Stimulated activated naive CD8-positive, alpha-beta T cell treated with anti-CD3 and anti-CD28 coated beads, Interleukin-15, amount 100 ng/mL, for 72 hours (primary cell): ENCODE data around the gene ASCL1.

ENCODE experiments used
- ATAC-seq: fragments of 150-1000 bp; cut with Tn5 transposase; 2 replicates; pipeline ENCODE4 v1.10.0; 2021; ENCODE audit warnings: mild to moderate bottlenecking, moderate library complexity
- DNase-seq, 2 donors: peaks; one replicate each; pipeline ENCODE4 v3.0.0; 2021 to 2022
- H3K27ac Mint-ChIP-seq, 2 donors: one replicate each; pipeline ENCODE4 v1.8.0; 2022; ENCODE audit warnings: mild to moderate bottlenecking in 2 of 2, mixed read lengths in 2 of 2, moderate library complexity in 2 of 2
- H3K27me3 Mint-ChIP-seq: one replicate; pipeline ENCODE4 v1.8.0; 2022; ENCODE audit warnings: mixed read lengths
- H3K4me1 Mint-ChIP-seq: one replicate; pipeline ENCODE4 v1.8.0; 2022; ENCODE audit warnings: mild to moderate bottlenecking, mixed read lengths
- H3K4me3 Mint-ChIP-seq, 2 donors: one replicate each; pipeline ENCODE4 v1.8.0; 2022; ENCODE audit warnings: mild to moderate bottlenecking in 2 of 2, mixed read lengths in 2 of 2, moderate library complexity in 1 of 2
- H3K9me3 Mint-ChIP-seq, 2 donors: one replicate each; pipeline ENCODE4 v1.8.0; 2022; ENCODE audit warnings: mixed read lengths in 2 of 2

Gene ASCL1

DNA sequence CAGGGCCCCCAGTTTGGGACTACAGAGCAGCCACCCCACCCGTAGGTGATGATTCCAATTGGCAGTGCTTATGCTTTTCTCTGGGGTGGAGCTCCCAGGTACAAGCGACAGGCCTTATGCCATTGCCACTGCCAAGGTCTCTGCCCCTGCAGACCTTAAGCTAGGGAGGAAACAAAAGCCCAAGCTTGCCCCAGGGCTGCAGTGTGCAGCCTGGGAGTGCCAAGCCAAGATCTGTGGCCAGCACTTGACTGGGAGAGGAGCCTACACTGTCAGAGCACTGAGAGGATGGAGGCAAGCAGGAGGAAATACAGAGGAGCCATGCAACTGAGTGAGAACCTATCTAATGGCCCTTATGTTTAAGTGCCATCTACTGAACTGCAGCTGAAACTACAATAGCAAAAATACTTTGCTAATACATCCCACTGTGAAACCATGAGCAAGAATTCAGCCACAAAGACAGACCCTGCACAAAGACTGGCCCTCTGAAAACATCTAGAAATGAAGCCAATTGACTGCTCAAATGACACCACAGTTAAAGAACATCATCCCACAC lies 17.7 kb upstream of the ASCL1 start:
- no peaks in the 10 kb centered on the region for H3K9me3 Mint-ChIP-seq
- no peak overlapping the region for H3K4me3 Mint-ChIP-seq
- ATAC-seq (no peak), DNase-seq (no peak)
- peaks cover 45% of the 10 kb centered on the region for H3K27me3 Mint-ChIP-seq
- H3K27ac Mint-ChIP-seq = no peak overlapping the region
- H3K4me1 Mint-ChIP-seq = no peaks in the 10 kb centered on the region

DNA sequence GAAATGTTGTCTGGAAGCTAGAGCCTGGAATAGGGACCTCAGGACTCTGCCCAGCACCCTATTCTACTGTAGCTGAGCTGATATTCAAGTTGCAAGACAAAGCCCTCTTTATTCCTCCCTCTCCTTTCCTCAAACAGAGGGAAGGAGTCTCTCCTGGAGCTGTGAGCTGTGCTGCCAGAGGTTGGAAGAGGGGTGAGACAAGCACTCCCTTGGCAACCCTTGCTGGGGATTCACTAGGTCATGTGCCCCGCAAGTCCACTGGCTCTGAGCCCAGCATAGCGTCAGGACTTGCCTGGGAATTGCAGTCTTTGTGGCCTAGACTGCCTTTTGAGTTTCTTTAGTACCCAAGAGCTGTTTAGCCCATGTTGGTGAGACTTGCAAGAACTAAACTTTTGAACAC lies 11.4 kb upstream of the ASCL1 start:
- no peaks in the 10 kb centered on the region for H3K9me3 Mint-ChIP-seq
- no peak for ATAC-seq

GRCh38 chr12:102948941-102949352 lies 8.5 kb upstream of the ASCL1 start:
- Mint-ChIP-seq H3K4me1 (peaks cover 22% of the 10 kb centered on the region), H3K4me3 (no peak overlapping the region), H3K27me3 (peaks cover 72% of the 10 kb centered on the region), H3K9me3 (no peaks in the 10 kb centered on the region), H3K27ac (no peak overlapping the region)
- DNase-seq (peak in 1 of 2 donors; percentile 41), ATAC-seq (no peak)

More for the DNA sequence above, 11.4 kb upstream of the ASCL1 start:
- Mint-ChIP-seq H3K4me1 (peaks cover 10% of the 10 kb centered on the region), H3K4me3 (no peak overlapping the region), H3K27me3 (peaks cover 58% of the 10 kb centered on the region), H3K27ac (peak overlapping the region in 1 of 2 donors; percentile 3)
- no peak for DNase-seq

- Mint-ChIP-seq H3K27ac (no peak overlapping the region), H3K9me3 (no peaks in the 10 kb centered on the region)
- ATAC-seq = peak; percentile 34
These were observed 7.1 kb upstream of the ASCL1 start for GRCh38 chr12:102950107-102950949.

DNA sequence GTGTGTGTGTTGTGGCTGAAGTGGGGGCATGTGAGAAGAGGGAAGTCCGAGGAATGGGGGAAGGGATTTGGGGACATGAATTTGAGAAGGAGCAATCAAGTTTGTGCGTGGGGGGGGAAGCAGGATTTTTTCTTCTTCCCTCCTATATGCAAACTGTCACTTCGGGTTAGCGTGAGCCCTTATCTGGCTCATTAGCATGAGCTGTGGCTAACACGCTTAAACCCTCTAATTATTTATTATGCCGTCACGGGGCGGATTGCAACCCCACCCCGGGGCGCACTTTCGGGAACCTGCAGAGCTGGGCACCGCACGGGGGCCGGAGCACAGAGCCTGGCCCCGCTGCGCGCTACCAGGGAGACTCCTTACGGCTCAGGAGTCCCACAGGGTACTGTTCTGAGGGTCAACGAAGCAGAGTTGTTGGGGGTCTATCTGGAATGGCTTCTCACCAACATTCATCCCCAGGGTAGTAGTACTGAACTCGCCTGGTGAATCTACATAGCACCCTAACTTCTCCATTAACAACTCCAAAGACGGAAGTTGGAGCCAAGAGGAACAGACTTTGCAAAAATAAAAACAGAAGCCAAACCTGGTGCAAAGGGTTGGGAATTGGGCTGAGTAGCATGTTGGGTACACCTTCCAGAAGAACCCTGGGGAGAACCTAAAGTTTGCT lies 6.4 kb upstream of the ASCL1 start:
- peak; percentile 6 for ATAC-seq
- peak overlapping the region; percentile 64 to 73 for H3K4me3 Mint-ChIP-seq
- no peak for DNase-seq
- peaks cover 93% of the 10 kb centered on the region for H3K27me3 Mint-ChIP-seq
- peaks cover 34% of the 10 kb centered on the region for H3K4me1 Mint-ChIP-seq
- H3K9me3 Mint-ChIP-seq = no peaks in the 10 kb centered on the region
- H3K27ac Mint-ChIP-seq = no peak overlapping the region

More at GRCh38 chr12:102950107-102950949, 7.1 kb upstream of the ASCL1 start:
- Mint-ChIP-seq H3K4me3 (peak overlapping the region; percentile 64 to 73), H3K27me3 (peaks cover 86% of the 10 kb centered on the region), H3K4me1 (peaks cover 34% of the 10 kb centered on the region)
- DNase-seq = no peak

GRCh38 chr12:102951841-102952240 lies 5.6 kb upstream of the ASCL1 start:
- DNase-seq = no peak
- Mint-ChIP-seq H3K4me1 (peaks cover 39% of the 10 kb centered on the region), H3K27ac (no peak overlapping the region), H3K27me3 (peaks cover 96% of the 10 kb centered on the region), H3K4me3 (no peak overlapping the region), H3K9me3 (no peaks in the 10 kb centered on the region)
- ATAC-seq = no peak

DNA sequence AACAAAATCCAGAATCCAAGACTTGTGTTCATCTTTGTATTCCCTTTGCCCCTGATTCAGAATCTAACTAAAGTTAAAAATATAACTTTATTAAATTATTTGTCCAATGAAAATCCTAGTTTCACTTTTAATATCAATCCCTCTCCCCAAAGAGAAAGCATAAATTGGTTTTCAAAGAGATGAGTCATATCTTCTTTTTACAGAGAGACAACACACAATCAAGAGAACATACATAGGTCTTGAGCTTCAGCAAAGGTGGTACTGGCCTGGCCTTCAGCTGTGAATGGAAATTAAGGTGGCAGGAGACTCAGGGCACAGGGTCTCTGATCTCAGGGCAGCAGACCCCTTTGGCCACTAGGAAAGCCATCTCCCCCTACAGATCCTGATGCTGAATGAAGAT lies 4.3 kb upstream of the ASCL1 start:
- Mint-ChIP-seq H3K27me3 (peaks cover 96% of the 10 kb centered on the region), H3K4me3 (peak overlapping the region in 1 of 2 donors; percentile 12), H3K4me1 (peaks cover 52% of the 10 kb centered on the region), H3K9me3 (no peaks in the 10 kb centered on the region), H3K27ac (no peak overlapping the region)
- DNase-seq (no peak), ATAC-seq (no peak)

GRCh38 chr12:102954134-102954533 lies 3.3 kb upstream of the ASCL1 start:
- no peaks in the 10 kb centered on the region for H3K9me3 Mint-ChIP-seq
- ATAC-seq (peak; percentile 84), DNase-seq (peak in 1 of 2 donors; percentile 40)
- no peak overlapping the region for H3K27ac Mint-ChIP-seq
- H3K27me3 Mint-ChIP-seq = peaks cover 100% of the 10 kb centered on the region
- H3K4me3 Mint-ChIP-seq = no peak overlapping the region
- peaks cover 53% of the 10 kb centered on the region for H3K4me1 Mint-ChIP-seq

DNA sequence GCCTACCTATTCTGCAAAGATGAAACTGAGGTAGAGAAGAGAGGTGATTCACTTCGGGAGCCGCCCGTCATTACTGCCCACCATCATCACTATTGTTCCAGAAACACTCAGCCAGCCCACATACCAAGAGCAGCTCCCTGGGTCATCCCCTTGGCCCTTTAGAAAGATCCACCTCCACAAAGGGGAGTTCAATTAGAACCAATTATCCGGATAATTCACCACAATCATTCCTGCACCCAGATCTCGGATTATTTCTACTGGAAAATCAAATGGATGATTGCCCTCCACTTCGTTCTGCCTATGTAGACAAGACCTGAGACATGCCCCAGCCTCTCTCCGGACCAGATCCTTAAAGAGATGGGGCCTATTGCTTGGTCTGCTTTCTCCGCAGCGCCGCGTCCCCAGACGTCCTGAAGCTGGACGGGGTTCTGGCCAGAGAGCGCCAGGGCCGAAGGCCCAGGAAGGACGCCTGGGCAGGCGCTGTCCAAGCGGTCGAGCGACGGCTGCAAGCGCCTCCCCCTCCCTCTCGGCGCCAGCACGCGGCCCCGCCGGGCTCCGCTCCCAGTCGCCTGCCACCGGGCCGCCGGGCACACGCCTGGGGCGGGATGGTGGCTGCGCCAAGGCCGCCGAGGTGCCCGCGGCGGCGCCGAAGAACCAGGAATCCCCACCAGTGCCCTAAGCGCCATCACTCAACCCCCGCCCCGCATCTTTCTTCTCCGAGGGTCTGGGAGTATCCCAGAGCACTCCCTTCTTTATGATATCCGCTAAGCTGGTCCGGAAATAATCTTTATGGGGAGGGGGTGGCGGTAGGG lies 1.3 kb upstream of the ASCL1 start:
- H3K9me3 Mint-ChIP-seq = no peaks in the 10 kb centered on the region
- H3K27ac Mint-ChIP-seq = no peak overlapping the region
- ATAC-seq (no peak), DNase-seq (no peak)
- peaks cover 99% of the 10 kb centered on the region for H3K27me3 Mint-ChIP-seq
- H3K4me1 Mint-ChIP-seq = peaks cover 43% of the 10 kb centered on the region
- peak overlapping the region; percentile 57 to 82 for H3K4me3 Mint-ChIP-seq

DNA sequence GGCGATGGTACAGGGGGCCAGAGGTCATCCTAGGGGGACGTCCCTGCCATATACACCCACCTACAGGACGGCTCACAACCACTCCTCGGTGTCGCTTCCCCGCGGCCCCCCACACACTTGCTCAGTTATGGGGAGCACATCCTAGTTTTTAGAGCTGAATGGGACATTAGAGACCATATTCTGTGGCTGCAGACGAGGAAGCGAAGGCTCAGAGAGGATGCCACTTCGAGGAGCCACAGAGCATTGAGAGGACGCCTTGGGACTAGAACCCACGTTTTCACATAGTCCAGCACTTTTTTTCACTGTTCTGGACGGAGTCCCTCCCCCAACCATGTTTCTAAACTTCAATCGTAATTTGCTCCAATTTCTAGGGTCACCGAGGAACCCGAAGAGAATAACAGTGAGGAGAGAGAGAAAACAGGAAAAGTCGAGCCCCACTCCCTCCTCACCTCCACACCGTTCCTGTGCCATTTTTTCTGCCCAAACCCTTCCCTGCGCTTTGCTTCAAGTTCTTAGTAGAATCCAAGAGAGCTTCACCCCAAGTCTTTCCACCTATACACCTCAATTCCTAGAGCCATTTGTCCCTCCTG lies 641 bp upstream of the ASCL1 start:
- peaks cover 99% of the 10 kb centered on the region for H3K27me3 Mint-ChIP-seq
- no peak for ATAC-seq
- peaks cover 47% of the 10 kb centered on the region for H3K4me1 Mint-ChIP-seq
- no peaks in the 10 kb centered on the region for H3K9me3 Mint-ChIP-seq
- DNase-seq = no peak
- no peak overlapping the region for H3K27ac Mint-ChIP-seq
- H3K4me3 Mint-ChIP-seq = peak overlapping the region; percentile 57 to 82

DNA sequence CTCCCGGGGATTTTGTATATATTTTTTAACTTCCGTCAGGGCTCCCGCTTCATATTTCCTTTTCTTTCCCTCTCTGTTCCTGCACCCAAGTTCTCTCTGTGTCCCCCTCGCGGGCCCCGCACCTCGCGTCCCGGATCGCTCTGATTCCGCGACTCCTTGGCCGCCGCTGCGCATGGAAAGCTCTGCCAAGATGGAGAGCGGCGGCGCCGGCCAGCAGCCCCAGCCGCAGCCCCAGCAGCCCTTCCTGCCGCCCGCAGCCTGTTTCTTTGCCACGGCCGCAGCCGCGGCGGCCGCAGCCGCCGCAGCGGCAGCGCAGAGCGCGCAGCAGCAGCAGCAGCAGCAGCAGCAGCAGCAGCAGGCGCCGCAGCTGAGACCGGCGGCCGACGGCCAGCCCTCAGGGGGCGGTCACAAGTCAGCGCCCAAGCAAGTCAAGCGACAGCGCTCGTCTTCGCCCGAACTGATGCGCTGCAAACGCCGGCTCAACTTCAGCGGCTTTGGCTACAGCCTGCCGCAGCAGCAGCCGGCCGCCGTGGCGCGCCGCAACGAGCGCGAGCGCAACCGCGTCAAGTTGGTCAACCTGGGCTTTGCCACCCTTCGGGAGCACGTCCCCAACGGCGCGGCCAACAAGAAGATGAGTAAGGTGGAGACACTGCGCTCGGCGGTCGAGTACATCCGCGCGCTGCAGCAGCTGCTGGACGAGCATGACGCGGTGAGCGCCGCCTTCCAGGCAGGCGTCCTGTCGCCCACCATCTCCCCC lies 777 bp downstream of the ASCL1 start:
- peak overlapping the region; percentile 74 to 82 for H3K4me3 Mint-ChIP-seq
- peaks cover 0 to under 1% of the 10 kb centered on the region in 2 donors for H3K9me3 Mint-ChIP-seq
- DNase-seq (peak in 1 of 2 donors; percentile 43), ATAC-seq (peak; percentile 29)
- H3K4me1 Mint-ChIP-seq = peaks cover 53% of the 10 kb centered on the region
- no peak overlapping the region for H3K27ac Mint-ChIP-seq
- peaks cover 99% of the 10 kb centered on the region for H3K27me3 Mint-ChIP-seq

DNA sequence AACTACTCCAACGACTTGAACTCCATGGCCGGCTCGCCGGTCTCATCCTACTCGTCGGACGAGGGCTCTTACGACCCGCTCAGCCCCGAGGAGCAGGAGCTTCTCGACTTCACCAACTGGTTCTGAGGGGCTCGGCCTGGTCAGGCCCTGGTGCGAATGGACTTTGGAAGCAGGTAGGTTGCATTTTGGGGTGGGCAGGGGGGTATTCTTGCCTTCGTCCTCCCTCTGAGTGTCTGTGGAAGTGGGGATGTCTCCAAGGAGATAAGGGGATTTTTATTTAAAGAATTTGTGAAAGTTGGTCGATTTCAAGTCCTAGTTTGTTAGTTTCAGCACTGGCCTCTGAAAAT lies 1.3 kb downstream of the ASCL1 start:
- DNase-seq (no peak), ATAC-seq (no peak)
- peaks cover 3 to 6% of the 10 kb centered on the region in 2 donors for H3K9me3 Mint-ChIP-seq
- peaks cover 99% of the 10 kb centered on the region for H3K27me3 Mint-ChIP-seq
- peaks cover 47% of the 10 kb centered on the region for H3K4me1 Mint-ChIP-seq
- no peak overlapping the region for H3K27ac Mint-ChIP-seq
- H3K4me3 Mint-ChIP-seq = peak overlapping the region; percentile 65 to 74

DNA sequence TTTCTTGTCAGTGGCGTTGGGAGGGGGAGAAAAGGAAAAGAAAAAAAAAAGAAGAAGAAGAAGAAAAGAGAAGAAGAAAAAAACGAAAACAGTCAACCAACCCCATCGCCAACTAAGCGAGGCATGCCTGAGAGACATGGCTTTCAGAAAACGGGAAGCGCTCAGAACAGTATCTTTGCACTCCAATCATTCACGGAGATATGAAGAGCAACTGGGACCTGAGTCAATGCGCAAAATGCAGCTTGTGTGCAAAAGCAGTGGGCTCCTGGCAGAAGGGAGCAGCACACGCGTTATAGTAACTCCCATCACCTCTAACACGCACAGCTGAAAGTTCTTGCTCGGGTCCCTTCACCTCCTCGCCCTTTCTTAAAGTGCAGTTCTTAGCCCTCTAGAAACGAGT lies 1.9 kb downstream of the ASCL1 start:
- no peak for DNase-seq
- Mint-ChIP-seq H3K4me1 (peaks cover 41% of the 10 kb centered on the region), H3K27ac (no peak overlapping the region), H3K27me3 (peaks cover 99% of the 10 kb centered on the region), H3K9me3 (peaks cover 7 to 10% of the 10 kb centered on the region in 2 donors), H3K4me3 (peak overlapping the region in 1 of 2 donors; percentile 65)
- ATAC-seq = no peak

- Mint-ChIP-seq H3K4me1 (peaks cover 48% of the 10 kb centered on the region), H3K27ac (no peak overlapping the region)
These were observed 3.4 kb downstream of the ASCL1 start for GRCh38 chr12:102960766-102961465.

More at GRCh38 chr12:102960766-102961465, 3.4 kb downstream of the ASCL1 start:
- peaks cover 99% of the 10 kb centered on the region for H3K27me3 Mint-ChIP-seq
- no peak for ATAC-seq
- no peak for DNase-seq
- no peak overlapping the region for H3K4me3 Mint-ChIP-seq
- peaks cover 7 to 10% of the 10 kb centered on the region in 2 donors for H3K9me3 Mint-ChIP-seq
